Activated gamma-delta T cell treated with Interleukin-2 at 50 U/mL for 16 hours (primary cell): ENCODE data around the gene TRIM43B.
"Not testable (repeated sequence)": the region's sequence is repeated elsewhere in the genome, so short reads cannot be mapped to it uniquely, and the experiment has no call there.

Source experiments
- DNase-seq: peaks from one replicate; pipeline ENCODE4 v3.0.0-alpha.2; 2020

Gene TRIM43B

GRCh38 chr2:95484654-95485053 lies at the start of gene TRIM43B:
TRIM43B (minus strand) TSS chr2:95484754; CDS start chr2:95482714, 2,040 bp downstream.
- DNase-seq, result not testable (repeated sequence)

DNA sequence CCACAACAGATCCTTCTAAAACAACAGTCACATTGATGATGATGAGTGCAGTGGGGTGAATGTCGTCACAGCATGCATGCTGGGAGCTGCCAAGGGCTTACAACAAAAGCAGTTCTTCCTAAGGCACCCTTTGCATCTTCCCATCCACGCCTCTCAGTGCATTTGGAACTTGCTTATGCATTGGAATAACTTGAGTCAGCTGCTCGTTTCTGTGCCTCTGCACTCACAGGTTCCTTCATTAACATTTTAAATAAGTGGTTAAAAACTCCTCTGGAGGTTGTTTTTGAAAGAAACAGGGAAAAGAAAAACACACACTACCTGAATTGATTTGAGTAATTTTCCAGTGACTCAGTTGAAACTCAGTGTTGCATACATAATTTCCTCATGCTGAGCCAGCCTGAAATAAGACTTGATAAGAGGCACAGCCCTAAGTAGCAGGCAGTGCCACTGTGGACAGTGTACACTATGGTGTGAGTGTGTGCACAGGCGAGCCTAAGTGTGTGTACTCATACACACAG lies 46.8 kb upstream of the TRIM43B start:
- no peak for DNase-seq

DNA sequence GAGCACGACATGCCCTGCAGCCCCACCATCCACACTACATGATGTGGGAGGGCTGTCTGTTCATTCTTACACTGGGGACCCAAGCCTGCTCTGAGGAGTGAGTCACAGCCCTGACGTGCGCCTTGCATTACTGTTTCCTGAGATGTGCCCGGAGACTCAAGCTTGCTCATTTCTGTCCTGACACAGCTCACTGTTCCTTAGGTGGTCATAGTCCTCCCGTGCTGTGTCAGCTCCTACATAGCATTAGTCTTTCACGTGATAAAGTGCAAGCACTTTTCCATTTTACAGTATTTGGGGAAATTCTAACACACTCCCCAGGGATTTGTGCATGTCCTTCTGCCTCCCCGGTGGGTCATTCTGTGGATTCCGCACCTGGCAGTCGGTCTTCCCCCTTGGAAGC lies 46.2 kb upstream of the TRIM43B start:
- DNase-seq, result no peak

DNA sequence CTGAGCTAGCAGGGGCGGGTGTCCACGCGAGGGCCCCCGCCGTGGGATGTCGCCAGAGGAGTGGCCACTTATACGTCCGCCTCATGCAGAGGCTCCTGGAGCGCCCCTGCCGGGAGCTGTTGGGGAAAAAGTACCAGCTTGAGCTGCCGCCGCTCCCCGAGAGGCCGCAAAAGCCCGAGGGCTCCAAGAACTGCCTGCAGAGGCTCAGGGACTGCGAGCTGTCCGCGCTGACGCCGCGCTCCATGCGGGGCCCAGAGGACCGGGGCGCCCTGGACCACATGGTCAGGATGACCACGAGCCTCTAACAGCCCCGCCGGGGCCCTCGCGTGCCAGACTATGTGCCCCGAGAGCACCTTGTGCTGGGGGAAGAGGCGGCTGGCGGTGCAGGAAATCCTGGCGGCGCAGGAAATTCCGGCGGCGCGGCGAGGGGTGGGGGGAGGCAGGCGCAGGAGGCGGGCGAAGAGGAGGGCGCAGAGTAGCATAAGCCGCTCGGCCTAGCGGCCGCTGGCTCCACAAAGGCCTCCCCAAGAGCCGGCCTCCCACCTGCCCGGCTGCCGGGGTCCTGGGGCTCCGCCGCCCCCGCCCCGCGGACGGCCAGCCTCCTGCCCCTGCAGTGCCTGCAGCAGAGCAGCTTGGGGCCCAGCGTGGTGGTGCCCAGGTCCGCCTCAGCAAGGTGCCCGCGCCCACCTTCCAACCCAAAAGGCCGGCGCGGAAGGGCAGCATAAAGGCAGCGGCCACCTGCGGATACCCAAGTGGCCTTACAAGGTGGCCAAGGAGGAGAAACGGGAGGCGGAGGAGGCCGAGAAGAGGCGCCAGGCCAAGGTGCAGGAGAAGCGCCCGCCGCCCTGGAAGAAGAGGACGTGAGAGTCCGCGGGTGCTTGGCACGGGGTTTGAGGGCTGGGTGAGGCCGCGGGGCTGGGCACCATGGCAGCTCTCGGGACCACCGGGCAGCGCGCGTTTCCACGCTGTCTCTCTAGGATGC lies 42.1 kb upstream of the TRIM43B start:
- peak; percentile 45 for DNase-seq

- DNase-seq, result no peak
Measured at GRCh38 chr2:95525294-95526035, 40.9 kb upstream of the TRIM43B start.

DNA sequence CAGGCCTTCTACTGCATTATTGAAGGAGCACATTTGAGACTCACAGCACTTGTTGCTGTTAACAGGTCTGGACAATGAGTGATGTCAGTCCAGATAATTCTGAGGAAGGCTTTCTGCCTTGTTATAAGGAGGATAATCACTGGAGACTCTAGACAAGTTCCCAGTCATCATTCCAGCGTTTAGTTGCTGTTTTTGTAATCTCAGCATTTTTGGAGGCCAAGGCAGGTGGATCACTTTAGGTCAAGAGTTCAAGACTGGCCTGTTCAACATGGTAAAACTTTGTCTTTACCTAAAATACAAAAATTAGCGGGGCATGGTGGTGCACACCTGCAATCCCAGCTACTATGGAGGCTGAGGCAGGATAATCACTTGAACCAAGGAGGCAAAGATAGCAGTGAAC lies 39.6 kb upstream of the TRIM43B start:
- no peak for DNase-seq

DNA sequence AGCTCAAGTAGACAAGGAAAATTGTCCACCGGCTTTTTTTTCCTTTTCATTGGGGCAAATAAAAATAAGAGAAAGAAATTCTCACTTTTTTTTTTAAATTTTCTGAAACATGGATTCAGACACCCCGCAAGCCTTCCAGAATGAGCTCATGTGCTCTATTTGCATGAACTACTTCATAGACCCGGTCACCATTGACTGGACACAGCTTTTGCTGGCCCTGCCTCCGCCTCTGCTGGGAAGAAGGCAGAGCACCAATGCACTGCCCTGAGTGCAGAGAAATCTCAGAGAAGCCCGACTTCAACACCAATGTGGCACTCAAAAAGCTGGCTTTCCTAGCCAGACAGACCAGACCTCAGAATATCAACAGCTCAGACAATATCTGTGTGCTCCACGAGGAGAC lies 30.2 kb upstream of the TRIM43B start:
- DNase-seq, result no peak

DNA sequence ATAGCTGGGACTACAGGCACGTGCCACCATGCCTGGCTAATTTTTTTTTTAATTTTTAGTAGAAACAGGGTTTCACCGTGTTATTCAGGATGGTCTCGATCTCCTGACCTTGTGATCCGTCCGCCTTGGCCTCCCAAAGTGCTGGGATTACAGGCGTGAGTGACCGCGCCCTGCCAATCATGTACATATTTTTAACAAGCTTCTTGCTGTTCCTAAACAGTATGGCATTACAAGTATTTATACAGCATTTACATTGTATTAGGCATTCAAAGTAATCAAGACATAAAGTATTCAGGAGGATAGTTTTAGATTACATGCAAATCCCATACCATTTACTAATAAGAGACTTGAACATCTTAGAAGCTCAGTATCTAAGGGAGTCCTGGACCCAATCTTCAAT lies 29.7 kb upstream of the TRIM43B start:
- not testable (repeated sequence) for DNase-seq

- no peak for DNase-seq
Measured at GRCh38 chr2:95509408-95509807, 24.9 kb upstream of the TRIM43B start.

DNA sequence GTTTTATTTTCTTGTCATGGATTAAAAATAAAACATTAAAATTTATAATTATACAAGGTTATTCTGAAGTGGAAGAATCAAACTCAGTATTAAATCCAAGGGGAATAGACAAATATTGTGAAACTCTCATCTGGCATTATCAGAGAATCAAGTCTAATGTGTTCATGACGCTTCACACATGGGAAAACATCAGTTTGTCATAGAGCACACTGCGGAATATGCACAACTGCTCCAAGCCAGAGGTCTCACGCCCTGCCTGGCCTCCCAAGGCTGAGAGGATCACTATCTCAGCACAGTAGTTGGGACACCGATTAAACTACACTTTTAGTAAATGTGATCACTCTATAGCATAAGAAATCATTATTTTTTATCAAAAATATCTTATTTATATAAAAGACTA lies 20.7 kb upstream of the TRIM43B start:
- no peak for DNase-seq

- DNase-seq, result no peak
Measured at GRCh38 chr2:95500854-95501253, 16.3 kb upstream of the TRIM43B start.

- not testable (repeated sequence) for DNase-seq
Measured at GRCh38 chr2:95492076-95492475, 7.5 kb upstream of the TRIM43B start.

- not testable (repeated sequence) for DNase-seq
Measured at GRCh38 chr2:95475025-95475424, 9.5 kb downstream of the TRIM43B start.

DNA sequence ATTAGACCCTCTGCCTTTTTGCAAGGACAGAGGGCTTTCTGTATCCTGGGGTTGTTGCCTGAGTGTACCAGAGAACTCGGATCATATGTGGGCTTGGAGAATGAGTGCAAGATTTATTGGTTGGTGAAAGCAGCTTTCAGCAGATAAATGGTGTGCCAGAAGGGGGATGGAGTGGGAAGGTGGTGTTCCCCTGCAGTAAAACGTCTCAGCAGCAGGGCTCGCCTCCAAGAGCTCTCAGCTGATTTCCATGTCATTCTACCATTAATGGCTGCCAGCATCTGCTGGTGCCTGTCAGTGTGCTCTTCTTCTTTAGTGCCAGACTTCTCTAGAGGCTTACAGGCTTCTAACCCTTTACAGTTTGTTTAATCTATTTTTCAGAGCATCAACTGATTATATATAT lies 16.6 kb downstream of the TRIM43B start:
- DNase-seq, result not testable (repeated sequence)

DNA sequence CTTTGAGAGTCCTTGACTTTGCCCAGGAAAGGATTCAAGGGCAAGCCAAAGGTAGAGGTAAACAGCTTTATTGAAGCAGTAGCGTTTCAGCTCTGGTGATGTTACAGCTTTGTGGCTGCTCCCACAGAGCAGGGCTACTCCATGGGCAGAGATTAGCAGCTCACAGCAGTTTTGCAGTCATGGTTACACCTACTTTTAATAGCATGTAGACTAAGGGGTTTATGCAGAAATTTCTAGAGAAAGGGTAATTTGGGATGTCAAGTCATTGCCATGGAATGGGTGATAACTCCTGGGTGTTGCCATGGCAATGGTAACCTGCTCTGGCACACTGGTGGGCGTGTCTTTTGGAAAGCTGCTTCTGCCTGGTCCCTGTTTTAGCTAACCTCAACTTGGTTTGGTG lies 18.0 kb downstream of the TRIM43B start:
- DNase-seq, result not testable (repeated sequence)

DNA sequence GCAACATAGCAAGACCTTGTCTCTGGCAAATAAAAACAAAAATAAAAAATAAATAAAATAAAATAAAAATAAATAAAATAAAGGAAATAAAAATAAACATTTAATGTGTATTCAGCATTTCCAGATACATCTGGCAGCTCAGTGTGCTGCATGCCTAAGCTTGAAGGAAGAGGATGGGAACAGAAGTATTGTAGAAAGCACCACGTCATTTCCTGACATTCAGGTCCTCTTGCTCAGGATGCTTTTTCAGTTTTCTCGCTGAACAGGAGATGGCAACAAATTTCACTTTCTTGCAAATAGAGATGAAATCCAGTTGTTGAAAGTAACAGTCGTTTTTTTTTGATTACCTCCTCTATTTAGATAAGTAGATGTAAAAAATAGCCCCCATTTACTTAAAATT lies 21.3 kb downstream of the TRIM43B start:
- DNase-seq, result not testable (repeated sequence)

GRCh38 chr2:95445317-95445716 lies 39.2 kb downstream of the TRIM43B start:
- not testable (repeated sequence) for DNase-seq

DNA sequence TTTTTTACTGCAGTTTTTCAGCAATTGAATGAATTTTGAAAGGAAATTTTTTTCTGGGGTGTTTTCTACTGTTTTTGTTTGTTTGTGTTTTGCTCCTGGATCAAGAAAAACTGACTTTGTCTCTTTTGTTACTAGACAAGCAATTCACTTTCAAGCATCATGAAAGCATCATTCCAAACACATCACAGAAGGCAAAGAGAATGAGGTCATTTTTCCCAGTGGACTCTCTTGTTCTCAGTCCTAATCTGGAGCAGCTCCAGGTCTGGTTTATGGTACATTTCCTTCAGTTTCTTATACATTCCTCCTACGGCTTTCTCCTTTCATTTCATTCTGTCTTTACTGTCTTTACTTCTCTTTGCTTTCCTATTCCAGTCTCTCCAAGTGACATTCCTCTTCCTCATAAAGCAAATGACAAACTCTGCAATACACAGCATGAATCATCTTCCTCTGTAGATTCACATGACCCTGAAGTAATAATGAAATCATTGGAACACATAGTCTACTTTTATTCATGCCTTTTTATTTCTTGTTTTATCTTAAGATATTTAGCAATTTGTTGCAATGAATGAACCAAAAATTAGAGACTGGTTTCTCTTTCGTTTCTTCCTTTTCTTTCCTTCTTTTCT lies 42.0 kb downstream of the TRIM43B start:
- not testable (repeated sequence) for DNase-seq

DNA sequence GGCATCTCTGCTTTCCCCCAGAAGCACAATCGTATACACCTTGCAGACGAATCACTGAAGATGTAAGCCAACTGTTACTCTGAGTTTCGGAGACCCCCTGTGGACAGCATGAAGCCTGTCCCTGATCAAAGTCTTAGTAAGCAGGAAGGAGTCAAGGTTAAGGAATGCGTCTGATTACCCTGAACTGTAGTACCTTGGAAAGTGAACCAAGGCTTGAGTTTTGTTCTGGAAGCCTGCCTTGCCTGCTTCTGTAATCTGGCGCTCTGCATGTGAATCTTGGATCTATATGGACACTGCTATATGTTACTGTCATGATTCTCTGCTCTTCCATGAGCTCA lies 48.7 kb downstream of the TRIM43B start:
- DNase-seq, result not testable (repeated sequence)

DNA sequence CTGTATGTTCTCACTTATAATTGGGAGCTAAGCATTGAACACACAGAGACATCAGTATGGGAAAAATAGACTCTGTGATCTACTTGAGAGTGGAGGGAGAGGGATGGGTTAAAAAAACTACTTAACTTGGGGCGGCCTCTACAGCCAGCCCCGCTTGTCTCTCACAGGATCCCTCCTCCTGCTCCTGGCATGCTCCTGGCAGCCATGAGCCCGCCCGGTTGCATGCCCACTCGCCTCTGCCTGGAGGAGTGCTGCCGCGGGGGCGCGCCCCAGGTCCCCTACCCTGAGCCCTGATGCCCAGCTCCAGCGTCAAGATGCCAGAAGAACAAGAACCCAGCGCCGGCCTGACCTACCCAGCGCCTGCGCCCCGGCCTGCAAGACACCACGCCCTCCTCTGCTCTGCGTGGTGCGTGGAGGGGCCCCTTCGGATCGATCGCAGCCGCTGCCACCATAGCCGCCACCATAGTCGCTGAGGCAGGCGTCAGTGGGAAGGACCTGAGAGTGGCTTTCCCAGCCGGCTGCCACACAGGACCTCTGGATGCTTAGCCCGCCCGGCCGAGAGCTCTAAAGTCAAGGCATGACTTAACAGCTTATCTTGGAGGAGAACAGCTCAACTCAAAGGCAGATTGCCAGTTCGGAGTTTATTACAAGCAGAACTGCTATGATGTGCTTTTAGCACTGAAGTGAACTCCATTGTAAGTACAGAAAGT lies 49.2 kb downstream of the TRIM43B start:
- not testable (repeated sequence) for DNase-seq

DNA sequence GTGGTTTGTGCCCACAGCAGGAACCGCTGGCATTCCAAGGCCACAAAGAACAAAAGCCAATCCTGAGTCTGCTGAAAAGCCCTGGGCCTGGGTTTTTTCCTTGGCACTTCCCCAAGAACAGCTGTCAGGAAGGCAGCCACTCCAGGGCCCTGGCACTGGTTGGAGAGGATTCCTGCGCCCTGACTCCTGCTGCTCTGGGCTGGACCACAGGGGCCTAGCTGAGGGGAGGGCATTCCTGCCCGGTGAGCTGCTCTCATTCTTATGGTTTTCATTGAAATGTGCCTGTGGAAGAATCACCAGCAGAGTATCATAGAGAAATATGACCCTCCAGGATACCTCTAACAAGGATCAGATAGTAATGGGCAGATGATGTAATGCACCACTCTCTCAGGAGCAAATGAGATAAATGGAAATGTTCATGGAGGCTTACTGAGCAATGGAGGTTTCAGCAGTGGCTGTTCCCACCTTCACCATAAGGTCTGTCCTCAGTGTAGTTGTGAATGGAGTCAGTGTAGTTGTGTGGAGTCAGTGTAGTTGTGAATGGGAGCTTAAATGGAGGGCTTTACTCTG lies 50.0 kb downstream of the TRIM43B start:
- DNase-seq, result not testable (repeated sequence)

- not testable (repeated sequence) for DNase-seq
Measured at GRCh38 chr2:95433973-95434372, 50.6 kb downstream of the TRIM43B start.
